Lower leg skin (tissue), 3 donors: Measurements from ENCODE around the gene NFILZ.

Experiments
- POLR2A ChIP-seq, 2 donors: fragments of 450-650 bp; IDR thresholded peaks; one replicate each; pipeline ENCODE4 v1.6.1; 2016 to 2017; ENCODE audit warnings: antibody characterized with exemption in 2 of 2, mild to moderate bottlenecking in 1 of 2, moderate library complexity in 1 of 2
- TF ChIP-seq, protein P1 (sequence below), 3 donors: fragments of 450-650 bp; IDR thresholded peaks; one replicate each; pipeline ENCODE4 v1.5.1; 2016; ENCODE audit warnings: antibody characterized with exemption in 3 of 3, mild to moderate bottlenecking in 3 of 3, moderate library complexity in 2 of 3

DNA sequence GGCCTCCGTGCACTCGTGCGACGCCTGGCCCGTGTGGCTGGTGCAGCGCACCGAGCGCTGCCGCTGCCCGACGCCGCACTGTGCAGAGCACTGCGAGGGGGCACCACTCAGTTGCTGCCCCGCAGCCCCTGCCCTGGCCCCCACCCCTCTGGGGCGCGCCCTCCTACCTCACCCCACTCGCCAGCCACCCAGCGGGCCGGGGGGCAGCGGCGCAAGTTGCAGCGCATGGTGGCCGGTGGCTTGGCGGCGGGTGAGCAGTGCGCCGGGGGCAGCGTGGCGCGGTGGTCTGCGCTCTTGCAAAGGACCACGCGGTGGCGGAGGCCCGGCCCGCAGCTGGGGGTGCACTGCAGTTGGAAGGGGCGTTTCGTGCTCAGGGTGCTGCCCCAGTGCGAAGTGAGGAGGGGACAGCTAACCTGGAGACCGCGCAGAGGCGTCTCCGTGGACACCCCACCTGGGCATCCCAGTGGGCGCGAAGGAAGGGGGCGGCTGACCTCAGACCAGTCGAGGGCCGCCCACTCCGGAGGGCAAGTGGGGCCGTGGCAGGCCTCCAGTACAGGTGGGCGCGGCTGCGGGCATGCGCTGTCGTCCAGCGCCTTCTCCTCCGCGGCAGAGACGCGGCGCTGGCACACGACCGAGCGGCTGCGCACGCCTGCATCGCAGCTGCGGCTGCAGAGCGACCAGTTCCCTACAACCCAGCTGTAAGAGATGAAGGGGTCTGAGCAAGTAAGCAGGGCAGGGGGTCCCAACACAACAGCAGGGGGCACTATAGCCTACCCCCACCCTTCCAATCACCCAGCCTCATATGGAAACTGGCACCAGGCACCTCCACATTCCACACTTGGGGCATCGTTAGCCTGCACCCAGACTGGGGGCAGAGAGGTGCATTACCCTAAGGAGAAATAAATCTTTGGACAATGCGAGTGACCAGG is 45.2 kb upstream of the NFILZ start:
- TF ChIP-seq, protein P1, sequence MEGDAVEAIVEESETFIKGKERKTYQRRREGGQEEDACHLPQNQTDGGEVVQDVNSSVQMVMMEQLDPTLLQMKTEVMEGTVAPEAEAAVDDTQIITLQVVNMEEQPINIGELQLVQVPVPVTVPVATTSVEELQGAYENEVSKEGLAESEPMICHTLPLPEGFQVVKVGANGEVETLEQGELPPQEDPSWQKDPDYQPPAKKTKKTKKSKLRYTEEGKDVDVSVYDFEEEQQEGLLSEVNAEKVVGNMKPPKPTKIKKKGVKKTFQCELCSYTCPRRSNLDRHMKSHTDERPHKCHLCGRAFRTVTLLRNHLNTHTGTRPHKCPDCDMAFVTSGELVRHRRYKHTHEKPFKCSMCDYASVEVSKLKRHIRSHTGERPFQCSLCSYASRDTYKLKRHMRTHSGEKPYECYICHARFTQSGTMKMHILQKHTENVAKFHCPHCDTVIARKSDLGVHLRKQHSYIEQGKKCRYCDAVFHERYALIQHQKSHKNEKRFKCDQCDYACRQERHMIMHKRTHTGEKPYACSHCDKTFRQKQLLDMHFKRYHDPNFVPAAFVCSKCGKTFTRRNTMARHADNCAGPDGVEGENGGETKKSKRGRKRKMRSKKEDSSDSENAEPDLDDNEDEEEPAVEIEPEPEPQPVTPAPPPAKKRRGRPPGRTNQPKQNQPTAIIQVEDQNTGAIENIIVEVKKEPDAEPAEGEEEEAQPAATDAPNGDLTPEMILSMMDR (IDR thresholded peaks at IDR 0.05) = no peak
- TF ChIP-seq POLR2A (IDR thresholded peaks at IDR 0.05) = no peak
